H9 (cell line): Measurements from ENCODE around the gene NUCB2. TPM values are rescaled to one million over a fixed set of nuclear protein-coding genes. Genes with fewer than 3 reads are reported as not detected.

ENCODE experiments used
- DNase-seq: peaks from one replicate; pipeline ENCODE4 v3.0.0-alpha.2; 2017
- H2AFZ ChIP-seq: one replicate; pipeline ENCODE4 v1.6.1; 2013; ENCODE audit warnings: mild to moderate bottlenecking, low read length, control low read depth, moderate library complexity
- H2AK5ac ChIP-seq: 2 replicates; pipeline ENCODE4 v1.6.1; 2013; ENCODE audit warnings: low read length, control low read depth, mixed read lengths; ENCODE audit not compliant: insufficient read length
- H2BK120ac ChIP-seq: one replicate; pipeline ENCODE4 v1.6.1; 2013; ENCODE audit warnings: low read depth, mild to moderate bottlenecking, low read length, control low read depth, inconsistent platforms; ENCODE audit not compliant: poor library complexity, severe bottlenecking
- H2BK12ac ChIP-seq: 2 replicates; pipeline ENCODE4 v1.6.1; 2013; ENCODE audit warnings: low read length, control low read depth, mixed read lengths, low read depth; ENCODE audit not compliant: insufficient read length
- H2BK15ac ChIP-seq: 2 replicates; pipeline ENCODE4 v1.6.1; 2013; ENCODE audit warnings: low read depth, low read length, control low read depth
- H2BK20ac ChIP-seq: one replicate; pipeline ENCODE4 v1.6.1; 2013; ENCODE audit warnings: low read depth, mild to moderate bottlenecking, low read length, control low read depth, inconsistent platforms; ENCODE audit not compliant: poor library complexity, severe bottlenecking
- H2BK5ac ChIP-seq: 2 replicates; pipeline ENCODE4 v1.6.1; 2013; ENCODE audit warnings: low read length, control low read depth, mixed read lengths; ENCODE audit not compliant: insufficient read length
- H3K14ac ChIP-seq: 2 replicates; pipeline ENCODE4 v1.6.1; 2013; ENCODE audit warnings: low read length, control low read depth; ENCODE audit not compliant: insufficient read depth
- H3K18ac ChIP-seq: 2 replicates; pipeline ENCODE4 v1.6.1; 2013; ENCODE audit warnings: low read depth, mild to moderate bottlenecking, mixed read lengths, low read length, control low read depth; ENCODE audit not compliant: insufficient read length
- H3K23ac ChIP-seq: 2 replicates; pipeline ENCODE4 v1.6.1; 2013; ENCODE audit warnings: low read length, control low read depth, mixed read lengths, low read depth; ENCODE audit not compliant: insufficient read length
- H3K23me2 ChIP-seq: 2 replicates; pipeline ENCODE4 v1.6.1; 2013; ENCODE audit warnings: low read depth, mild to moderate bottlenecking, mixed read lengths, low read length, control low read depth; ENCODE audit not compliant: insufficient read length, poor library complexity, severe bottlenecking
- H3K27ac ChIP-seq: 2 replicates; pipeline ENCODE4 v1.5.1; 2013; ENCODE audit warnings: low read length, control low read depth, mixed read lengths, low read depth; ENCODE audit not compliant: insufficient read length
- H3K27me3 ChIP-seq: 2 replicates; pipeline ENCODE4 v1.6.1; 2013; ENCODE audit warnings: low read length, control low read depth, inconsistent platforms; ENCODE audit not compliant: insufficient read depth
- H3K4ac ChIP-seq: 2 replicates; pipeline ENCODE4 v1.6.1; 2013; ENCODE audit warnings: low read depth, mild to moderate bottlenecking, control low read depth, inconsistent platforms, low read length, moderate library complexity
- H3K4me1 ChIP-seq: 2 replicates; pipeline ENCODE4 v1.6.1; 2013; ENCODE audit warnings: low read length, control low read depth, inconsistent platforms; ENCODE audit not compliant: insufficient read depth
- H3K4me2 ChIP-seq: 2 replicates; pipeline ENCODE4 v1.6.1; 2013; ENCODE audit warnings: low read length, control low read depth, mixed read lengths; ENCODE audit not compliant: insufficient read length, insufficient read depth
- H3K56ac ChIP-seq: 2 replicates; pipeline ENCODE4 v1.6.1; 2013; ENCODE audit warnings: low read depth, mild to moderate bottlenecking, mixed read lengths, low read length, control low read depth; ENCODE audit not compliant: insufficient read length
- H3K79me1 ChIP-seq: 2 replicates; pipeline ENCODE4 v1.6.1; 2013; ENCODE audit warnings: low read depth, mild to moderate bottlenecking, moderate library complexity, low read length, control low read depth, inconsistent platforms; ENCODE audit not compliant: insufficient read depth, poor library complexity, severe bottlenecking
- H3K79me2 ChIP-seq: 2 replicates; pipeline ENCODE4 v1.6.1; 2013; ENCODE audit warnings: low read length, control low read depth, inconsistent platforms; ENCODE audit not compliant: insufficient read depth
- H3K9ac ChIP-seq: 2 replicates; pipeline ENCODE4 v1.6.1; 2013; ENCODE audit warnings: low read length, control low read depth, mixed read lengths; ENCODE audit not compliant: insufficient read length; ENCODE audit errors: extremely low read depth
- H3K9me3 ChIP-seq: one replicate; pipeline ENCODE4 v1.6.1; 2013; ENCODE audit warnings: low read depth, low read length, inconsistent platforms; ENCODE audit not compliant: control insufficient read depth
- H3T11ph ChIP-seq: one replicate; pipeline ENCODE4 v1.6.1; 2013; ENCODE audit warnings: mild to moderate bottlenecking, low read length, control low read depth, inconsistent platforms
- H4K20me1 ChIP-seq: one replicate; pipeline ENCODE4 v1.6.1; 2013; ENCODE audit not compliant: control insufficient read depth, insufficient read length, insufficient read depth
- H4K5ac ChIP-seq: 2 replicates; pipeline ENCODE4 v1.6.1; 2013; ENCODE audit warnings: low read depth, mild to moderate bottlenecking, mixed read lengths, low read length, control low read depth; ENCODE audit not compliant: insufficient read length
- H4K8ac ChIP-seq: replicated peaks from 2 replicates; pipeline ENCODE4 v1.6.1; 2013; ENCODE audit warnings: low read length, control low read depth, mixed read lengths, low read depth; ENCODE audit not compliant: insufficient read length
- H4K91ac ChIP-seq: 2 replicates; pipeline ENCODE4 v1.6.1; 2013; ENCODE audit warnings: low read depth, mild to moderate bottlenecking, moderate library complexity, mixed read lengths, low read length, control low read depth; ENCODE audit not compliant: insufficient read length
- H3K27ac Mint-ChIP-seq, 3 experiments: 2 replicates in 2 of 3; 3 replicates in 1 of 3; pipeline ENCODE4 v1.8.0; 2020 to 2021; ENCODE audit warnings: mixed read lengths in 3 of 3, mild to moderate bottlenecking in 1 of 3, moderate library complexity in 1 of 3
- H3K27me3 Mint-ChIP-seq: 2 replicates; pipeline ENCODE4 v1.8.0; 2021; ENCODE audit warnings: low read depth, mild to moderate bottlenecking, moderate library complexity, mixed read lengths
- H3K36me3 Mint-ChIP-seq, 3 experiments: 2 replicates in 2 of 3; 3 replicates in 1 of 3; pipeline ENCODE4 v1.8.0; 2020 to 2021; ENCODE audit warnings: low read depth in 3 of 3, mixed read lengths in 3 of 3; ENCODE audit not compliant: insufficient read depth in 1 of 3
- H3K4me1 Mint-ChIP-seq, 2 experiments: 2 replicates each; pipeline ENCODE4 v1.8.0; 2020; ENCODE audit warnings: mixed read lengths in 2 of 2
- H3K4me3 Mint-ChIP-seq, 2 experiments: 2 replicates in 1 of 2; 3 replicates in 1 of 2; pipeline ENCODE4 v1.8.0; 2020 to 2021; ENCODE audit warnings: mild to moderate bottlenecking in 2 of 2, mixed read lengths in 2 of 2, moderate library complexity in 1 of 2
- H3K9me3 Mint-ChIP-seq, 2 experiments: 2 replicates in 1 of 2; 3 replicates in 1 of 2; pipeline ENCODE4 v1.8.0; 2020; ENCODE audit warnings: mild to moderate bottlenecking in 2 of 2, mixed read lengths in 2 of 2, moderate library complexity in 1 of 2
- WGBS: extraction: QIAGEN DNeasy Blood & Tissue Kit; methylation state at CpG from one replicate; pipeline ENCODE4 v1.1.7; 2013; ENCODE audit warnings: missing lambda C conversion rate, low lambda C conversion rate, mixed read lengths; ENCODE audit not compliant: insufficient read length; ENCODE audit errors: extremely low coverage; 5-methylcytosine and 5-hydroxymethylcytosine counted together
- total RNA-seq: library from RNA; stranded (reverse); gene quantifications from 2 replicates; pipeline ENCODE4 v1.2.1, GENCODE V29; 2021
- TF ChIP-seq, protein P1 (sequence below): fragments of 200-600 bp; sonication (generic); conservative IDR thresholded peaks from 3 replicates; pipeline ENCODE4 v1.8.0; 2021; ENCODE audit warnings: antibody characterized with exemption, mild to moderate bottlenecking

Gene NUCB2
- total RNA-seq, 1 experiment from 2014 or later: 29.1 TPM

DNA sequence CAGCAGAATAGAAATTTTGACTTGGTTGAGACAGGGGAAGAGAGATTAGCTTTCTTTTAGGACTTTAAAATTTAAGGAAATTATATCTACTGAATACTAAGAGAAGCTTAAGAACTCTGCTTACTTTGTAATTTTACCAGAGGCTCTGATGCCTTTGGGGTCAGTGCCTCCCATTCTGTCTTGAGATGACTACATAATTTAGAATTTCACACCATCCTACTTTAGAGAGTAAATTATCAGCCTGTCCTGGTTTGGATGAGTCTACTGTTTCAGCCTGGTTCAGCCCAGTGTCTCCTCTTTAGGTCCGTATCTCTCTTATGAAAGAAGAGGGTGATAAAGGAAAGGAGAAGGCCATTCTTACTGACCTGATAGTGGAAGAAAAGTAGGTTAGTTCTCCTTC lies 9.8 kb downstream of the NUCB2 start:
- Histone ChIP-seq H2BK15ac (no peak overlapping the region), H3K23ac (no peak overlapping the region), H2BK120ac (no peak overlapping the region), H4K8ac (no peak overlapping the region), H2AFZ (no peak overlapping the region), H3T11ph (no peak overlapping the region), H3K79me2 (no peaks in the 10 kb centered on the region), H3K4me1 (no peaks in the 10 kb centered on the region), H3K4me2 (no peak overlapping the region), H3K9ac (no peak overlapping the region), H2BK20ac (no peak overlapping the region), H4K5ac (no peak overlapping the region), H3K9me3 (no peaks in the 10 kb centered on the region), H3K14ac (no peak overlapping the region), H4K91ac (no peak overlapping the region), H2BK5ac (no peak overlapping the region), H2AK5ac (no peak overlapping the region), H3K27ac (no peak overlapping the region), H3K23me2 (no peaks in the 10 kb centered on the region), H3K56ac (no peak overlapping the region), H3K4ac (no peak overlapping the region), H3K79me1 (no peaks in the 10 kb centered on the region), H3K27me3 (no peaks in the 10 kb centered on the region), H4K20me1 (no peaks in the 10 kb centered on the region), H3K18ac (no peak overlapping the region), H2BK12ac (no peak overlapping the region)
- Mint-ChIP-seq H3K4me1 (no peaks in the 10 kb centered on the region), H3K4me3 (no peak overlapping the region), H3K27me3 (no peaks in the 10 kb centered on the region), H3K36me3 (peaks cover 0 to 4% (median 0%) of the 10 kb centered on the region in 3 experiments; a peak in 2 of 7 replicates), H3K27ac (no peak overlapping the region), H3K9me3 (no peaks in the 10 kb centered on the region)
- no peak for DNase-seq
- no CpG with 5 or more reads among the region's 1 CpG for WGBS
- TF ChIP-seq, protein P1, sequence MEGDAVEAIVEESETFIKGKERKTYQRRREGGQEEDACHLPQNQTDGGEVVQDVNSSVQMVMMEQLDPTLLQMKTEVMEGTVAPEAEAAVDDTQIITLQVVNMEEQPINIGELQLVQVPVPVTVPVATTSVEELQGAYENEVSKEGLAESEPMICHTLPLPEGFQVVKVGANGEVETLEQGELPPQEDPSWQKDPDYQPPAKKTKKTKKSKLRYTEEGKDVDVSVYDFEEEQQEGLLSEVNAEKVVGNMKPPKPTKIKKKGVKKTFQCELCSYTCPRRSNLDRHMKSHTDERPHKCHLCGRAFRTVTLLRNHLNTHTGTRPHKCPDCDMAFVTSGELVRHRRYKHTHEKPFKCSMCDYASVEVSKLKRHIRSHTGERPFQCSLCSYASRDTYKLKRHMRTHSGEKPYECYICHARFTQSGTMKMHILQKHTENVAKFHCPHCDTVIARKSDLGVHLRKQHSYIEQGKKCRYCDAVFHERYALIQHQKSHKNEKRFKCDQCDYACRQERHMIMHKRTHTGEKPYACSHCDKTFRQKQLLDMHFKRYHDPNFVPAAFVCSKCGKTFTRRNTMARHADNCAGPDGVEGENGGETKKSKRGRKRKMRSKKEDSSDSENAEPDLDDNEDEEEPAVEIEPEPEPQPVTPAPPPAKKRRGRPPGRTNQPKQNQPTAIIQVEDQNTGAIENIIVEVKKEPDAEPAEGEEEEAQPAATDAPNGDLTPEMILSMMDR: no peak
